Neural cell (in vitro differentiated cells): ENCODE measurements around the gene CCS.

Experiments
- CTCF ChIP-seq: fragments of 450-650 bp; IDR thresholded peaks from 2 replicates; pipeline ENCODE4 v1.5.1; 2014; ENCODE audit warnings: antibody characterized with exemption, mild to moderate bottlenecking, moderate library complexity; ENCODE audit not compliant: poor library complexity, severe bottlenecking
- REST ChIP-seq: IDR thresholded peaks from 2 replicates; pipeline ENCODE4 v1.6.1; 2012; ENCODE audit warnings: borderline replicate concordance

GRCh38 chr11:66562275-66562674 lies 30.7 kb upstream of the CCS start:
- TF ChIP-seq CTCF (no peak), REST (no peak)
